ENCODE measurements around the gene CSNK1A1. TPM values are rescaled to one million over a fixed set of nuclear protein-coding genes. Genes with fewer than 3 reads are reported as not detected.

Gene CSNK1A1
- total RNA-seq, 1 experiment from 2014 or later = 263 TPM

DNA sequence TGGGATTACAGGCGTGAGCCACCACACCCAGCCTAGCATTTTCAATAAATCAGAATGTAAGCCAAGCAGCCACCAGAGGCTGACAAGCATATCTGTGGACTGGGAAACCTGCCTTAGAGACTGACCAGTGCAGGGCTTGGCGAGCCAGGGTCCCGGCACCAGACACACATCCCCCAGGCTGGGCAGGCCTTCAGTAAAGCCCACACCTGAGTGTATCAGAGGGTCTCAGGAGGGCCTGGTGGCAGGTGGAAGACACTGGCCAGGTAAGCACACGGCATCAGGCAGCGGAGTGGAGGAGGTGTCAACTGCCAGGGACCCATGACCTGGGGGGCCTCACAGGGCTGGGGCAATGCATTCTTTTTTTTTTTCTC, 93.9 kb downstream of the CSNK1A1 start:
- Histone ChIP-seq H3K4me2 (ENCODE audit: low read length) (peak overlapping the region; percentile 76), H3K27ac (ENCODE audit: low read depth, low read length) (no peak overlapping the region), H2AFZ (ENCODE audit: low read depth, low read length, poor library complexity, severe bottlenecking) (no peak overlapping the region), H3K9me3 (ENCODE audit: control insufficient read depth in 1 of 2, insufficient read depth in 1 of 2, low read depth in 1 of 2, low read length in 2 of 2) (no peaks in the 10 kb centered on the region), H3K36me3 (ENCODE audit: control insufficient read depth in 1 of 2, insufficient read depth in 2 of 2, low read length in 2 of 2) (no peaks in the 10 kb centered on the region), H3K27me3 (ENCODE audit: insufficient read depth, low read length) (no peaks in the 10 kb centered on the region), H3K4me3 (replicated peaks in 1 of 2; ENCODE audit: low read depth in 1 of 2, low read length in 2 of 2) (no peak overlapping the region), H4K20me1 (ENCODE audit: insufficient read depth) (no peaks in the 10 kb centered on the region), H3K9ac (ENCODE audit: low read length) (peak overlapping the region; percentile 19; the same call in 1 of the 2 replicates), H3K79me2 (ENCODE audit: insufficient read depth, low read length) (no peaks in the 10 kb centered on the region), H3K4me1 (ENCODE audit: control insufficient read depth in 1 of 2, insufficient read depth in 2 of 2, low read length in 2 of 2) (peaks cover 29 to 57% of the 10 kb centered on the region in 2 experiments), H3K9me2 (ENCODE audit: insufficient read depth) (no peaks in the 10 kb centered on the region)
- no peak for DNase-seq (ENCODE audit: low read depth, low spot score)
- POLR2A ChIA-PET = no interaction called here
- RAD21 ChIA-PET (ENCODE audit: low non-redundant PET in 1 of 2, low total read pairs in 2 of 2, uncharacterized antibody in 2 of 2, unreplicated experiment in 2 of 2) = no interaction called here
- intact Hi-C loops (cut with micrococcal nuclease) = no loop called here
- BruUV-seq (replicated peaks) = no TSS peak
- no peak for ATAC-seq
- TF ChIP-seq JUND (IDR thresholded peaks at IDR 0.05) (no peak), YY1 (IDR thresholded peaks at IDR 0.05; ENCODE audit: extremely low read depth, insufficient replicate concordance, low read depth, low read length) (no peak), SP1 (IDR thresholded peaks at IDR 0.05; ENCODE audit: low read depth) (no peak), CEBPB (IDR thresholded peaks at IDR 0.05; ENCODE audit: low read depth) (no peak), CTCF (IDR thresholded peaks at IDR 0.05 in 2 of 3, conservative IDR thresholded peaks at IDR 0.05 in 1 of 3; ENCODE audit: borderline replicate concordance in 1 of 3, insufficient read depth in 1 of 3, low read depth in 2 of 3, low read length in 2 of 3) (no peak), ELF1 (IDR thresholded peaks at IDR 0.05; ENCODE audit: borderline replicate concordance, low read depth) (no peak), FOSL1 (IDR thresholded peaks at IDR 0.05; ENCODE audit: low read depth) (no peak), POLR2A (IDR thresholded peaks at IDR 0.05; ENCODE audit: borderline replicate concordance, extremely low read depth, insufficient read depth, insufficient read length) (no peak), EZH2 (IDR thresholded peaks at IDR 0.05) (no peak)
- TF ChIP-seq, protein P1, sequence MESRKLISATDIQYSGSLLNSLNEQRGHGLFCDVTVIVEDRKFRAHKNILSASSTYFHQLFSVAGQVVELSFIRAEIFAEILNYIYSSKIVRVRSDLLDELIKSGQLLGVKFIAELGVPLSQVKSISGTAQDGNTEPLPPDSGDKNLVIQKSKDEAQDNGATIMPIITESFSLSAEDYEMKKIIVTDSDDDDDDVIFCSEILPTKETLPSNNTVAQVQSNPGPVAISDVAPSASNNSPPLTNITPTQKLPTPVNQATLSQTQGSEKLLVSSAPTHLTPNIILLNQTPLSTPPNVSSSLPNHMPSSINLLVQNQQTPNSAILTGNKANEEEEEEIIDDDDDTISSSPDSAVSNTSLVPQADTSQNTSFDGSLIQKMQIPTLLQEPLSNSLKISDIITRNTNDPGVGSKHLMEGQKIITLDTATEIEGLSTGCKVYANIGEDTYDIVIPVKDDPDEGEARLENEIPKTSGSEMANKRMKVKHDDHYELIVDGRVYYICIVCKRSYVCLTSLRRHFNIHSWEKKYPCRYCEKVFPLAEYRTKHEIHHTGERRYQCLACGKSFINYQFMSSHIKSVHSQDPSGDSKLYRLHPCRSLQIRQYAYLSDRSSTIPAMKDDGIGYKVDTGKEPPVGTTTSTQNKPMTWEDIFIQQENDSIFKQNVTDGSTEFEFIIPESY (IDR thresholded peaks at IDR 0.05; ENCODE audit: extremely low read depth, insufficient replicate concordance, low read length) = no peak
- TF ChIP-seq, protein P2, sequence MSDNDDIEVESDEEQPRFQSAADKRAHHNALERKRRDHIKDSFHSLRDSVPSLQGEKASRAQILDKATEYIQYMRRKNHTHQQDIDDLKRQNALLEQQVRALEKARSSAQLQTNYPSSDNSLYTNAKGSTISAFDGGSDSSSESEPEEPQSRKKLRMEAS (IDR thresholded peaks at IDR 0.05) = no peak
- CTCF ChIA-PET = no interaction called here
